Gastrocnemius medialis (tissue), 4 donors: ENCODE measurements around the gene SYNRG. TPM values are rescaled to one million over a fixed set of nuclear protein-coding genes. Genes with fewer than 3 reads are reported as not detected.

ENCODE experiments used
- ATAC-seq, 2 donors: fragments of 150-250 bp; one replicate each; pipeline ENCODE4 v1.9.1; 2016
- DNase-seq, 2 donors: peaks; one replicate each; pipeline ENCODE4 v3.0.0-alpha.2; 2019
- H3K27ac ChIP-seq, 4 donors: fragments of 200-600 bp; sonication (generic); 1 replicate in 1 of 4; 2 replicates in 3 of 4; pipeline ENCODE4 v1.5.1; 2016 to 2018; ENCODE audit warnings: mild to moderate bottlenecking in 2 of 4, moderate library complexity in 1 of 4
- H3K27me3 ChIP-seq, 3 donors: fragments of 200-600 bp; sonication (generic) in 2 of 3; 1 replicate in 1 of 3; 2 replicates in 2 of 3; pipeline versions ENCODE4 v1.5.1 to v1.6.0; 2016 to 2019; ENCODE audit warnings: mild to moderate bottlenecking in 1 of 3, moderate library complexity in 1 of 3
- H3K36me3 ChIP-seq, 2 donors: fragments of 200-600 bp; sonication (generic) in 1 of 2; one replicate each; pipeline ENCODE4 v1.5.1; 2017 to 2018
- H3K4me1 ChIP-seq, 2 donors: fragments of 200-600 bp; sonication (generic) in 1 of 2; one replicate each; pipeline ENCODE4 v1.5.1; 2016 to 2017; ENCODE audit warnings: mild to moderate bottlenecking in 2 of 2
- H3K4me3 ChIP-seq, 4 donors: fragments of 200-600 bp; sonication (generic) in 3 of 4; 1 replicate in 1 of 4; 2 replicates in 3 of 4; pipeline ENCODE4 v1.5.1; 2016 to 2019; ENCODE audit warnings: mild to moderate bottlenecking in 2 of 4
- H3K9me3 ChIP-seq, 3 donors: fragments of 200-600 bp; sonication (generic) in 2 of 3; 1 replicate in 1 of 3; 2 replicates in 2 of 3; pipeline ENCODE4 v1.5.1; 2016 to 2019
- POLR2A ChIP-seq, 2 donors: fragments of 450-650 bp; IDR thresholded peaks; one replicate each; pipeline ENCODE4 v1.6.1; 2017; ENCODE audit warnings: antibody characterized with exemption in 2 of 2, mild to moderate bottlenecking in 2 of 2, moderate library complexity in 2 of 2
- in situ Hi-C, 4 donors: fragments of 200-750 bp; cut with MboI; loops; one replicate each; pipeline versions ENCODE4 v1.15.0 to v1.8.0; 2017; ENCODE audit warnings: low sequenced_read_pairs in 4 of 4
- intact Hi-C: fragments of 100-400 bp; cut with DNase I; formaldehyde crosslinking; loops from one replicate; pipeline ENCODE4 v1.15.1; 2023; ENCODE audit warnings: low total_unique reads
- microRNA-seq, 2 donors: library from miRNA; unstranded; fragments of <30 nt; microRNA quantifications; one replicate each; pipeline ENCODE4, GENCODE V29; 2016; ENCODE audit warnings: borderline replicate concordance in 2 of 2
- total RNA-seq, 4 donors: library from RNA; depleted of rRNA; stranded (reverse); fragments of >200 nt; gene quantifications; one replicate each; pipeline versions ENCODE4 v1.1.0 to v1.2.3, GENCODE V29; 2016
- TF ChIP-seq, protein P1 (sequence below), 5 experiments: fragments of 450-650 bp in 3 of 5; fragments of 200-600 bp in 2 of 5; sonication (generic) in 2 of 5; IDR thresholded peaks in 4 of 5; conservative IDR thresholded peaks in 1 of 5; 1 replicate in 4 of 5; 2 replicates in 1 of 5; pipeline ENCODE4 v1.5.1; 2016 to 2019; ENCODE audit warnings: antibody characterized with exemption in 5 of 5, mild to moderate bottlenecking in 3 of 5, moderate library complexity in 3 of 5

The SYNRG gene
- total RNA-seq, 4 donors from 2014 or later: 16.0 to 25.0 (median 21.9) TPM

DNA sequence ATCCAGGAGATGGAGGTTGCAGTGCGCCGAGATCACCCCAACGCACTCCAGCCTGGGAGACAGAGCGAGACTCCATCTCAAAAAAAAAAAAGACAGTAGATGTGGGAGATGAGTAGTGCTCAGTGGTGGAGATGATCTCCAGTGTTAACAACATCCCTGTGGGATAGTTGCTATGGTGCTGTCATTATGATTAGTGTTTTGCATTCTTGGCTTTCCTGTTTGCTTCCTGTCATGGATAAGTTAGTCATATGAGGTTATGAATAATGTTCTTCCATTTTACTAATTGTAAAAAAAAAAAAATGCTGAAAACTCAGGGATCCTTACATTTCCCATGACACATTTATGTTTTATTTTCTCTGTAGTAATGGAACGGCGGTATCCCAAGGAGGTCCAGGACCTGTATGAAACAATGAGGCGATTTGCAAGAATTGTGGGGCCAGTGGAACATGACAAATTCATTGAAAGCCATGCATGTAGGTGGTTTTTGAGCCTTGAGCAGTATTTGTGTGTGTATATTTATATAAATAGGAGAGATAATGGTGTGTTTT is 144.1 kb downstream of the SYNRG start:
- DNase-seq (no peak), ATAC-seq (no peak)
- intact Hi-C loops (no loop called here), in situ Hi-C loops (no loop called here)
- H3K4me3 ChIP-seq: no peak overlapping the region
- no peaks in the 10 kb centered on the region for H3K9me3 ChIP-seq
- H3K4me1 ChIP-seq: no peaks in the 10 kb centered on the region
- peaks cover 0 to 55% of the 10 kb centered on the region in 2 donors for H3K36me3 ChIP-seq
- H3K27ac ChIP-seq: no peak overlapping the region
- no peaks in the 10 kb centered on the region for H3K27me3 ChIP-seq
- no peak for TF ChIP-seq POLR2A (IDR thresholded peaks at IDR 0.05)
- TF ChIP-seq, protein P1, sequence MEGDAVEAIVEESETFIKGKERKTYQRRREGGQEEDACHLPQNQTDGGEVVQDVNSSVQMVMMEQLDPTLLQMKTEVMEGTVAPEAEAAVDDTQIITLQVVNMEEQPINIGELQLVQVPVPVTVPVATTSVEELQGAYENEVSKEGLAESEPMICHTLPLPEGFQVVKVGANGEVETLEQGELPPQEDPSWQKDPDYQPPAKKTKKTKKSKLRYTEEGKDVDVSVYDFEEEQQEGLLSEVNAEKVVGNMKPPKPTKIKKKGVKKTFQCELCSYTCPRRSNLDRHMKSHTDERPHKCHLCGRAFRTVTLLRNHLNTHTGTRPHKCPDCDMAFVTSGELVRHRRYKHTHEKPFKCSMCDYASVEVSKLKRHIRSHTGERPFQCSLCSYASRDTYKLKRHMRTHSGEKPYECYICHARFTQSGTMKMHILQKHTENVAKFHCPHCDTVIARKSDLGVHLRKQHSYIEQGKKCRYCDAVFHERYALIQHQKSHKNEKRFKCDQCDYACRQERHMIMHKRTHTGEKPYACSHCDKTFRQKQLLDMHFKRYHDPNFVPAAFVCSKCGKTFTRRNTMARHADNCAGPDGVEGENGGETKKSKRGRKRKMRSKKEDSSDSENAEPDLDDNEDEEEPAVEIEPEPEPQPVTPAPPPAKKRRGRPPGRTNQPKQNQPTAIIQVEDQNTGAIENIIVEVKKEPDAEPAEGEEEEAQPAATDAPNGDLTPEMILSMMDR (IDR thresholded peaks at IDR 0.05 in 4 of 5, conservative IDR thresholded peaks at IDR 0.05 in 1 of 5): no peak

Small RNA genes within 50 kb of the gene (microRNA-seq; reads per million reads assigned to microRNA genes)
- gene MIR378J: 0 reads per million in 2 donors

Other genes starting within 250 kb of the SYNRG start
- not detected for gene C17orf78, start 233.4 kb downstream of the SYNRG start, total RNA-seq
- gene ACACA, start 202.6 kb downstream of the SYNRG start, total RNA-seq: 10 to 100 TPM; 13.4 to 28.9 (median 18.9) TPM
- 10 to 100 TPM in 3 of 4 donors, 1 to 10 TPM in 1; 9.7 to 18.4 (median 14.8) TPM for gene TADA2A, start 202.5 kb downstream of the SYNRG start, total RNA-seq
- gene DUSP14, start 119.5 kb downstream of the SYNRG start, total RNA-seq: 10 to 100 TPM; 10.2 to 15.1 (median 11.3) TPM
- gene DDX52, start 34.0 kb upstream of the SYNRG start, total RNA-seq: 10 to 100 TPM; 13.1 to 16.9 (median 14.7) TPM
- not detected for gene HNF1B, start 135.6 kb upstream of the SYNRG start, total RNA-seq